Astrocyte (in vitro differentiated cells and primary cell): ENCODE data around the gene CYREN. TPM values are rescaled to one million over a fixed set of nuclear protein-coding genes. Genes with fewer than 3 reads are reported as not detected.

Source experiments
- DNase-seq: peaks from one replicate; pipeline ENCODE4 v3.0.0-alpha.2; 2010; ENCODE audit warnings: low read depth
- FAIRE-seq: peaks from 2 replicates; lab custom pipeline; 2011; peaks lifted over from hg19 to GRCh38; lab: Jason Lieb, UNC
- H2AFZ ChIP-seq: 2 replicates; pipeline ENCODE4 v1.6.0; 2012; ENCODE audit warnings: low read depth, low read length, inconsistent platforms
- H3K27ac ChIP-seq: 2 replicates; pipeline ENCODE4 v1.5.1; 2011; ENCODE audit warnings: low read depth, low read length, inconsistent platforms
- H3K27me3 ChIP-seq: 2 replicates; pipeline ENCODE4 v1.6.0; 2011; ENCODE audit warnings: low read length, inconsistent platforms; ENCODE audit not compliant: insufficient read depth
- H3K36me3 ChIP-seq: 2 replicates; pipeline ENCODE4 v1.5.1; 2011; ENCODE audit warnings: low read length, inconsistent platforms; ENCODE audit not compliant: insufficient read depth
- H3K4me1 ChIP-seq: 2 replicates; pipeline ENCODE4 v1.5.1; 2011; ENCODE audit warnings: low read length, inconsistent platforms; ENCODE audit not compliant: insufficient read depth
- H3K4me2 ChIP-seq: 2 replicates; pipeline ENCODE4 v1.6.0; 2012; ENCODE audit warnings: low read length, inconsistent platforms
- H3K4me3 ChIP-seq: 2 replicates; pipeline ENCODE4 v1.5.1; 2011; ENCODE audit warnings: low read depth, mild to moderate bottlenecking, low read length, inconsistent platforms; ENCODE audit not compliant: insufficient read depth
- H3K79me2 ChIP-seq: 2 replicates; pipeline ENCODE4 v1.6.0; 2012; ENCODE audit warnings: mild to moderate bottlenecking, low read length, inconsistent platforms; ENCODE audit not compliant: insufficient read depth
- H3K9ac ChIP-seq: 2 replicates; pipeline ENCODE4 v1.6.0; 2012; ENCODE audit warnings: mild to moderate bottlenecking, low read length, inconsistent platforms
- H3K9me3 ChIP-seq: 2 replicates; pipeline ENCODE4 v1.5.1; 2012; ENCODE audit warnings: low read depth, mild to moderate bottlenecking, low read length, inconsistent platforms; ENCODE audit not compliant: insufficient read depth
- H4K20me1 ChIP-seq: 2 replicates; pipeline ENCODE4 v1.6.0; 2012; ENCODE audit warnings: low read length, inconsistent platforms; ENCODE audit not compliant: insufficient read depth
- H3K27ac Mint-ChIP-seq: one replicate; pipeline ENCODE4 v1.8.0; 2021; ENCODE audit warnings: mild to moderate bottlenecking, mixed read lengths; ENCODE audit not compliant: unreplicated experiment
- H3K27me3 Mint-ChIP-seq: one replicate; pipeline ENCODE4 v1.8.0; 2021; ENCODE audit warnings: low read depth, mixed read lengths; ENCODE audit not compliant: unreplicated experiment
- H3K36me3 Mint-ChIP-seq: one replicate; pipeline ENCODE4 v1.8.0; 2021; ENCODE audit warnings: low read depth, mixed read lengths; ENCODE audit not compliant: unreplicated experiment
- H3K4me1 Mint-ChIP-seq: one replicate; pipeline ENCODE4 v1.8.0; 2021; ENCODE audit warnings: low read depth, mixed read lengths; ENCODE audit not compliant: unreplicated experiment
- H3K4me3 Mint-ChIP-seq: one replicate; pipeline ENCODE4 v1.8.0; 2021; ENCODE audit warnings: mild to moderate bottlenecking, moderate library complexity, mixed read lengths; ENCODE audit not compliant: unreplicated experiment
- H3K9me3 Mint-ChIP-seq: one replicate; pipeline ENCODE4 v1.8.0; 2021; ENCODE audit warnings: mild to moderate bottlenecking, mixed read lengths; ENCODE audit not compliant: unreplicated experiment
- EZH2 ChIP-seq: IDR thresholded peaks from 2 replicates; pipeline ENCODE4 v1.6.1; 2012; ENCODE audit warnings: mild to moderate bottlenecking, low read length, inconsistent platforms; ENCODE audit not compliant: insufficient read depth
- total RNA-seq: library from RNA; stranded (reverse); gene quantifications from 2 replicates; pipeline ENCODE4 v1.2.1, GENCODE V29; 2021
- TF ChIP-seq, protein P1 (sequence below): IDR thresholded peaks from 2 replicates; pipeline ENCODE4 v1.5.1; 2011; ENCODE audit warnings: low read depth, mild to moderate bottlenecking, inconsistent platforms, low read length, moderate library complexity; ENCODE audit not compliant: insufficient read depth

Gene CYREN
- total RNA-seq, 1 donor from 2014 or later: 31.0 TPM

DNA sequence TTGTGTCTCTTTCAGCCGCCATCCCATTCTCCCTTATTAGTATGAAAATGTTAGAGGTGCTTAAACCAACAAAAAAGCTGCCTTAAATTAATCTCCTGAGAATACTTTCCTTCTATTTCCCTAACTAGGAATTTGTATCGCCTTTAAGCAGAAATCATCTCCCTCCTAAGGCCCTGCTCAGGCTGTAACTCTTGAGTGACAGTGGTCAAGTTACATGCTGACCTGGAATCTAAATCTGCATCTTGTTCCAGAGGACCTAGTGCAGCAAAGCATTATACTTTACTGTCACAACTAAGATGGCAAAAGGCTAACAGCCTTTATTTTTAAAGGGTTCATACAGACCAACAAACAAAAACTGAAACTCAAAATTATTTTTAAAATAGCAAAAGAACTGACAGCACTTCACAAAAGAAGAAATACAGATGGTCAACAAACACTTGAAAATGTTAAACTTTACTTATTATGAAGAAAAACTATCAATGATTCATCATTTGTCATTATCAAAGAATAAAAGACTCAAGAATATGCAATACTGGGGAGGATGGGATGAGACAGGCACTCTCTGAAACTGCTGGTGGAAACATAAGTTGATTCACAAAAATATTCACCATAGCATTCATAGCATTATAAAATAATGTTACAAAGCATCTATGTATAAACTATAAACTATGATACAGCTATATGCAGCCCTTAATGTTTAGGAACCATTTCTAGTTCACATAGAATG is 11.0 kb downstream of the CYREN start:
- Histone ChIP-seq H3K27me3 (no peaks in the 10 kb centered on the region), H3K4me1 (peaks cover 6% of the 10 kb centered on the region), H3K9me3 (no peaks in the 10 kb centered on the region), H3K4me3 (no peak overlapping the region), H2AFZ (no peak overlapping the region), H4K20me1 (no peaks in the 10 kb centered on the region), H3K27ac (no peak overlapping the region), H3K36me3 (peaks cover 2% of the 10 kb centered on the region), H3K9ac (no peak overlapping the region), H3K79me2 (no peaks in the 10 kb centered on the region), H3K4me2 (peak overlapping the region; percentile 35)
- DNase-seq (no peak), FAIRE-seq (no peak)
- TF ChIP-seq EZH2: no peak
- TF ChIP-seq, protein P1, sequence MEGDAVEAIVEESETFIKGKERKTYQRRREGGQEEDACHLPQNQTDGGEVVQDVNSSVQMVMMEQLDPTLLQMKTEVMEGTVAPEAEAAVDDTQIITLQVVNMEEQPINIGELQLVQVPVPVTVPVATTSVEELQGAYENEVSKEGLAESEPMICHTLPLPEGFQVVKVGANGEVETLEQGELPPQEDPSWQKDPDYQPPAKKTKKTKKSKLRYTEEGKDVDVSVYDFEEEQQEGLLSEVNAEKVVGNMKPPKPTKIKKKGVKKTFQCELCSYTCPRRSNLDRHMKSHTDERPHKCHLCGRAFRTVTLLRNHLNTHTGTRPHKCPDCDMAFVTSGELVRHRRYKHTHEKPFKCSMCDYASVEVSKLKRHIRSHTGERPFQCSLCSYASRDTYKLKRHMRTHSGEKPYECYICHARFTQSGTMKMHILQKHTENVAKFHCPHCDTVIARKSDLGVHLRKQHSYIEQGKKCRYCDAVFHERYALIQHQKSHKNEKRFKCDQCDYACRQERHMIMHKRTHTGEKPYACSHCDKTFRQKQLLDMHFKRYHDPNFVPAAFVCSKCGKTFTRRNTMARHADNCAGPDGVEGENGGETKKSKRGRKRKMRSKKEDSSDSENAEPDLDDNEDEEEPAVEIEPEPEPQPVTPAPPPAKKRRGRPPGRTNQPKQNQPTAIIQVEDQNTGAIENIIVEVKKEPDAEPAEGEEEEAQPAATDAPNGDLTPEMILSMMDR: no peak
- Mint-ChIP-seq H3K4me3 (no peak overlapping the region), H3K36me3 (peaks cover 26% of the 10 kb centered on the region), H3K4me1 (peaks cover 21% of the 10 kb centered on the region), H3K9me3 (peaks cover 17% of the 10 kb centered on the region), H3K27ac (peak overlapping the region; percentile 43), H3K27me3 (no peaks in the 10 kb centered on the region)

DNA sequence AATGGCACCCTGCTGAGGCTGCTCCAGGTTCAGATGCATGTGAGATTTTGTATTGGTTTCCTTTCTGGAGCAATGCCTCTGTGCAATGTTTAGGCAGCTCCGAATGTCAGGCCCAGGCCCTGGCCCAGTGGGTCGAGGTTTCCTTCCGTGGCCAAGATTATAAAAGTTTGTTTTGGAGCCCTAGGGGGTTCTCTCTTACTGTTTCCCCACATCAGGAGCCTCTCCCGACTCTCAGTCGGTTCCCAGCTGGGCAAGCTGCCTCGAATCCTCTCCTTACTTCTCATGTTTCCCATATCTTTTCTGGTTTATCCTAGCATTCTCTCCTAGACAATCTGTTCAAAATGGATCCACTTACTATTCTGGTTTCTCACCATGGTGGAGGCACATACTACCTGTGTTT is 11.6 kb downstream of the CYREN start:
- Mint-ChIP-seq H3K4me1 (peaks cover 21% of the 10 kb centered on the region), H3K27me3 (no peaks in the 10 kb centered on the region), H3K9me3 (peaks cover 17% of the 10 kb centered on the region), H3K36me3 (peaks cover 22% of the 10 kb centered on the region), H3K4me3 (no peak overlapping the region), H3K27ac (peak overlapping the region; percentile 20)
- Histone ChIP-seq H2AFZ (no peak overlapping the region), H3K9me3 (no peaks in the 10 kb centered on the region), H3K4me1 (peaks cover 6% of the 10 kb centered on the region), H3K27ac (no peak overlapping the region), H3K79me2 (no peaks in the 10 kb centered on the region), H3K27me3 (no peaks in the 10 kb centered on the region), H3K9ac (no peak overlapping the region), H3K36me3 (peaks cover 2% of the 10 kb centered on the region), H4K20me1 (no peaks in the 10 kb centered on the region), H3K4me3 (no peak overlapping the region), H3K4me2 (no peak overlapping the region)
- FAIRE-seq (no peak), DNase-seq (no peak)
- TF ChIP-seq, protein P1: no peak
- no peak for TF ChIP-seq EZH2

DNA sequence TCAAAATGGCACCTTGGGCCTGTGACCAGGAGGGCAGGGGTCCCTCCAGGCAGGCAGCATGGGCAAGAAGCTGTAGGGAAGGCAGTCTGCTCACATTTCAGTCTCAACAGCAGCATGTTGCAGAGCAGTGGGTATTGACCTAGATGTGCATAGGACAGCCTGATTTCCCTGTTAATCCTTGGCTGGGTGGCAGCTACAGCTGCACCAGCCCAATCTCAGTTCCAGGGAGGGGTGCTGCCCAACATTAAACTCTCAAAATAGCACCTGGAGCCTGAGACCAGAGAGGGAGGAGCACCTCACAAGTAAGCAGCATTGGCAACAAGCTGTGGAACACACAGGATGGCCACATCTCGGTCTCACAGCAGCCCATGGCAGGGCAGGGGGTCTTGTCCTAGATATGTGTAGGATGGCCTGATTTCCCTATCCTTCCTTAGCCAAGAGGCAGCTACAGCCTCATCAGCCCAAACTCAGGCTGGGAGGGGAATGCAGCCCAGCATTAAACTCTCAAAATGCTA is 12.3 kb downstream of the CYREN start:
- FAIRE-seq: no peak
- H3K27ac Mint-ChIP-seq: no peak overlapping the region

More for the DNA sequence above, 12.3 kb downstream of the CYREN start:
- no peaks in the 10 kb centered on the region for H3K9me3 ChIP-seq
- H3K4me3 ChIP-seq: no peak overlapping the region
- no peaks in the 10 kb centered on the region for H3K79me2 ChIP-seq
- no peak overlapping the region for H3K9ac ChIP-seq
- no peak overlapping the region for H2AFZ ChIP-seq
- DNase-seq: no peak
- Mint-ChIP-seq H3K4me3 (no peak overlapping the region), H3K4me1 (peaks cover 21% of the 10 kb centered on the region), H3K9me3 (peaks cover 20% of the 10 kb centered on the region), H3K27me3 (no peaks in the 10 kb centered on the region), H3K36me3 (peaks cover 20% of the 10 kb centered on the region)
- peaks cover 6% of the 10 kb centered on the region for H3K4me1 ChIP-seq
- no peaks in the 10 kb centered on the region for H3K36me3 ChIP-seq
- H4K20me1 ChIP-seq: no peaks in the 10 kb centered on the region
- no peak overlapping the region for H3K4me2 ChIP-seq
- TF ChIP-seq EZH2: no peak
- TF ChIP-seq, protein P1: no peak
- H3K27me3 ChIP-seq: no peaks in the 10 kb centered on the region
- no peak overlapping the region for H3K27ac ChIP-seq
